HepG2 (cell line): ENCODE measurements around the gene CCDC57. TPM values are rescaled to one million over a fixed set of nuclear protein-coding genes. Genes with fewer than 3 reads are reported as not detected.

Experiments
- CREB1 ChIP-seq, 2 experiments: fragments of 450-650 bp in 1 of 2; IDR thresholded peaks; 2 replicates each; pipeline ENCODE4 v1.6.1; 2016 to 2017; ENCODE audit warnings: control low read depth in 1 of 2, mild to moderate bottlenecking in 1 of 2, missing compliant biosample characterization in 1 of 2, missing genetic modification characterization in 1 of 2
- DMTF1 ChIP-seq: sonication (generic); formaldehyde crosslinking; IDR thresholded peaks from 2 replicates; pipeline ENCODE4 v1.4.0; 2020; ENCODE audit warnings: mild to moderate bottlenecking, missing genetic modification reagents
- ZFP91 ChIP-seq: sonication (generic); formaldehyde crosslinking; IDR thresholded peaks from 2 replicates; pipeline ENCODE4 v1.9.0; 2022; ENCODE audit warnings: missing genetic modification reagents, mild to moderate bottlenecking, borderline replicate concordance
- ZNF12 ChIP-seq: sonication (generic); formaldehyde crosslinking; IDR thresholded peaks from 2 replicates; pipeline ENCODE4 v1.5.0; 2020; ENCODE audit warnings: missing genetic modification reagents
- ZNF547 ChIP-seq: sonication (generic); formaldehyde crosslinking; IDR thresholded peaks from 2 replicates; pipeline ENCODE4 v1.5.1; 2020; ENCODE audit warnings: mild to moderate bottlenecking, missing genetic modification reagents
- ZNF674 ChIP-seq: sonication (generic); formaldehyde crosslinking; IDR thresholded peaks from 2 replicates; pipeline ENCODE4 v1.5.0; 2020; ENCODE audit warnings: low read depth, mild to moderate bottlenecking, missing genetic modification reagents
- ZSCAN22 ChIP-seq: sonication (generic); formaldehyde crosslinking; IDR thresholded peaks from 2 replicates; pipeline ENCODE4 v1.4.0; 2020; ENCODE audit warnings: mild to moderate bottlenecking, missing genetic modification reagents
- polyA plus RNA-seq, 8 experiments: library from polyadenylated mRNA; depleted of rRNA in 3 of 8; stranded (reverse) in 7 of 8; unstranded in 1 of 8; fragments of >200 nt; fragmentation: Illumina TruSeq in 4 of 8; extraction: Trizol in 4 of 8; gene quantifications; 2 replicates each; pipeline versions ENCODE4 v1.2.1 to v1.2.3, GENCODE V29; 2011 to 2016; ENCODE audit warnings: low read depth in 4 of 8, missing spikeins in 1 of 8, mixed read lengths in 1 of 8; ENCODE audit not compliant: insufficient read depth in 1 of 8
- total RNA-seq, 5 experiments: library from RNA; depleted of rRNA; stranded (reverse); fragments of >200 nt; fragmentation: Illumina TruSeq; extraction: Trizol; gene quantifications; 2 replicates each; pipeline ENCODE4 v1.2.3, GENCODE V29; 2016; ENCODE audit warnings: low read depth in 1 of 5

The CCDC57 gene
- total and polyA plus RNA-seq, 2 of the 13 experiments (the other 11 are each of a cell fraction or from before 2014, with no cell fraction given), result 59.3 to 59.9 TPM

DNA sequence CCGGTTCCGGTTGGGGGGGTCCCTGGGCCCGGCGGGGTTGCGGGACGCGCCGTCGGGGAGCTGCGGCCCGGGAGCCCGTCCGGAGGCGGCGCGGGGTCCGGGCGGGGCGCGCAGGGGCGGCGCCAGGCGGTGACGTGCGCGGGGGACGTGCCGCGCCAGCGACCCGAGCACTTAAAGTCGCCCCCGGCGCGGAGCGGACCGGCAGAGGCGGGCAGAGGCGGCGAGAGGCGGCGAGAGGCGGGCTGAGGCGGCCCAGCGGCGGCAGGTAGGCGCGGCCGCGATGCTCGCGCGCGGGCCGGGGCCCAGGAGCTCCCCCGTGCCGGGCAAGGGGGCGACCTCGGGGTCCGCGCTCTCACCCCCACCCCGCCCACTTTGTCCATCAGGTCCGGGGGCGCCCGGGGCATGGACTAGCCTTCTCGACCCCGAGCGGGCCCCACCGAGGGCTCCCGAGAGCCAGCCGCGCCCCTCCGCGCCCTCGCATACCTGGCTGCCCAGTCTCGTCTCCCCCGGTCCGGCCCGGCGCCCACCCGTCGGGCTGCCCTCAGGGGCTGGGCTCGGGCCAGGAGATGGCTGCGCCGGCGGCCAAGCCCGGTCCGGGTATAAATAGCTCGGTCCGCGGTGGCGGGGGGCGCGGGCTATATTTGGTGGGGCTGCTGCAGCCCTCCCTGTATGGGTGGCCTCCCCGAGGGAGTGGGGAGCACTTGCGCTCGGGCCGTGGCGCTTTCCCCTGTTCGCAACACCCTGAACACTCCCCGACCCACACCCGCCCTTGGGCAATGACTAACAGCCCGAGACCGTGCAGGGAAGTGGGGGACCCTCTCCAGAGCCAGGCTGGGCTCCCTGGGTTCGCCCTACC, 16.4 kb upstream of the CCDC57 start, which contains the start of gene SLC16A3 (continued):
- TF ChIP-seq ZFP91 (no peak), ZNF547 (CRISPR knock-in tag) (no peak), ZNF674 (CRISPR knock-in tag) (no peak), DMTF1 (CRISPR knock-in tag) (no peak), CREB1 (IDR thresholded peaks at IDR 0.05) (peak; percentile 64; the same call in 1 of the 2 replicates), CREB1 (CRISPR knock-in tag; IDR thresholded peaks at IDR 0.05) (no peak), ZSCAN22 (no peak), ZNF12 (CRISPR knock-in tag) (no peak)
- TF ChIP-seq, all 625 proteins: peak for 154
